Activated CD4-positive, alpha-beta T cell treated with anti-CD3 and anti-CD28 coated beads for 36 hours (primary cell): ENCODE measurements around the gene GRM5. TPM values are rescaled to one million over a fixed set of nuclear protein-coding genes. Genes with fewer than 3 reads are reported as not detected.

ENCODE experiments used
- ATAC-seq: fragments of 200-7000 bp; cut with Tn5 transposase; one replicate; pipeline ENCODE4 v1.10.0; 2021; ENCODE audit warnings: mild to moderate bottlenecking, moderate library complexity
- CTCF ChIA-PET: fragments of 350-600 bp; sonication (Branson Sonifier 250); formaldehyde crosslinking; loops from one replicate; lab custom pipeline; 2021; ENCODE audit warnings: antibody characterized with exemption; lab: Charles Lee
- POLR2A ChIA-PET: fragments of 350-600 bp; sonication (Branson Sonifier 250); formaldehyde crosslinking; loops from one replicate; lab custom pipeline; 2021; ENCODE audit warnings: antibody characterized with exemption, inconsistent platforms; lab: Charles Lee
- DNase-seq: peaks from one replicate; pipeline ENCODE4 v3.0.0-alpha.2; 2020
- H3K27ac Mint-ChIP-seq: one replicate; pipeline ENCODE4 v1.8.0; 2021; ENCODE audit warnings: mixed read lengths
- H3K27me3 Mint-ChIP-seq: one replicate; pipeline ENCODE4 v1.8.0; 2021; ENCODE audit warnings: mixed read lengths
- H3K36me3 Mint-ChIP-seq: one replicate; pipeline ENCODE4 v1.8.0; 2021; ENCODE audit warnings: low read depth, mixed read lengths
- H3K4me1 Mint-ChIP-seq: one replicate; pipeline ENCODE4 v1.8.0; 2021; ENCODE audit warnings: mixed read lengths
- H3K4me3 Mint-ChIP-seq: one replicate; pipeline ENCODE4 v1.8.0; 2021; ENCODE audit warnings: mild to moderate bottlenecking, moderate library complexity, mixed read lengths
- H3K9me3 Mint-ChIP-seq: one replicate; pipeline ENCODE4 v1.8.0; 2021; ENCODE audit warnings: low read depth, mixed read lengths
- intact Hi-C, 2 experiments: fragments of 100-400 bp; cut with DNase I in 1 of 2; cut with micrococcal nuclease in 1 of 2; formaldehyde crosslinking; loops; one replicate each; pipeline versions ENCODE4 v1.14.2 to v1.15.1; 2022 to 2024; cut with DNase I, micrococcal nuclease
- total RNA-seq, 2 experiments: library from RNA; stranded (reverse); gene quantifications; one replicate each; pipeline ENCODE4 v1.2.3, GENCODE V29; 2021

GRM5 gene
- total RNA-seq, 2 experiments from 2014 or later, result not detected

- H3K27me3 Mint-ChIP-seq, result no peaks in the 10 kb centered on the region
- ATAC-seq (no peak), DNase-seq (no peak)
- H3K27ac Mint-ChIP-seq, result no peak overlapping the region
- no peaks in the 10 kb centered on the region for H3K4me1 Mint-ChIP-seq
- POLR2A ChIA-PET, result no interaction called here
- CTCF ChIA-PET, result interaction anchor here (0.7 kb wide), 1 partner anchor 329 kb away, joined by 3 read pairs; no protein-coding TSS in a partner anchor
- no peak overlapping the region for H3K4me3 Mint-ChIP-seq
- H3K36me3 Mint-ChIP-seq, result no peaks in the 10 kb centered on the region
- intact Hi-C loops, result no loop called here
- peaks cover 2% of the 10 kb centered on the region for H3K9me3 Mint-ChIP-seq
Measured at GRCh38 chr11:88827018-88827676, 238.6 kb downstream of the GRM5 start.

DNA sequence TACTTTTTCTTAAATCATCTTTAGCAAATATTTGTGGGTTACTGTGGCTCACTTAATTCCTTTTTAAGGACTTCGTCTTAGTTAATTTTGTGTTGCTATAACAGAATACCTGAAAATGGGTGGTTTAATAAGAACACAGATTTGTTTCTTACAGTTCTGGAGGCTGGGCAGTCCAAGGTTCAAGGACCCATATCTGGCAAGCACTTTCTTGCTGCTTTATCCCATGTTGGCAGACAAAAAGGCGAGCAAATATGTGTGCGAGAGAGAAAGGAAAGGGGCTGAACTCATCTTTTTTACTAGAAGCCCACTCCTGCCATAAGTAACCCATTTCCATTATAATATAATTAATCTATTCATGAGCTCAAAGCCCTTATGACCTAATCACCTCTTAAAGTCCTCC is 246.2 kb downstream of the GRM5 start:
- H3K4me3 Mint-ChIP-seq, result no peak overlapping the region
- no peak overlapping the region for H3K27ac Mint-ChIP-seq
- intact Hi-C loops, result no loop called here
- ChIA-PET POLR2A (no interaction called here), CTCF (no interaction called here)
- H3K9me3 Mint-ChIP-seq, result no peaks in the 10 kb centered on the region
- no peak for DNase-seq
- no peaks in the 10 kb centered on the region for H3K36me3 Mint-ChIP-seq
- H3K4me1 Mint-ChIP-seq, result no peaks in the 10 kb centered on the region
- no peak for ATAC-seq
- H3K27me3 Mint-ChIP-seq, result no peaks in the 10 kb centered on the region

DNA sequence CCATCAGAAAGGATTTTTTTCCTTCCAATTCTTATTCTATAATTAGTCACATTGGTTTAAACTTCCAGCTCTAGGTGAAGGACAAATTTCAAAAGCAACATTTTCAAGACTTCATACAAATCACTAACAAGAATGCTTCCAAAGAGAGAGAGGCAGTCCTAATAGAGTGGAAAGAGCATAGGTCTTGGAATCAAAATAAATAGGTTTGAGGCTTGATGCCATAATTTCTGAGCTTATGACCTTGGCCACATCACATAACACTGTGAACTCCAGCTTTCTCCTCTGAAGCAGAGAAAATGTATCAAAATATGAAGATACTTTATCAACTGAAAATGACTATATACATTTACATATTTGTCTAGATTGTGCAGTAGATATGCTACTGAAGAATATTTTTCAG is 246.8 kb downstream of the GRM5 start:
- H3K27me3 Mint-ChIP-seq, result no peaks in the 10 kb centered on the region
- no peaks in the 10 kb centered on the region for H3K9me3 Mint-ChIP-seq
- DNase-seq, result no peak
- intact Hi-C loops, result no loop called here
- H3K27ac Mint-ChIP-seq, result no peak overlapping the region
- ChIA-PET POLR2A (no interaction called here), CTCF (no interaction called here)
- no peak for ATAC-seq
- H3K36me3 Mint-ChIP-seq, result no peaks in the 10 kb centered on the region
- no peaks in the 10 kb centered on the region for H3K4me1 Mint-ChIP-seq
- H3K4me3 Mint-ChIP-seq, result no peak overlapping the region

- no peak for DNase-seq
- Mint-ChIP-seq H3K27me3 (no peaks in the 10 kb centered on the region), H3K4me1 (peaks cover 5% of the 10 kb centered on the region), H3K36me3 (no peaks in the 10 kb centered on the region), H3K27ac (no peak overlapping the region), H3K9me3 (no peaks in the 10 kb centered on the region), H3K4me3 (no peak overlapping the region)
- ChIA-PET CTCF (no interaction called here), POLR2A (no interaction called here)
- intact Hi-C loops, result no loop called here
- no peak for ATAC-seq
Measured at GRCh38 chr11:88815505-88815904, 250.3 kb downstream of the GRM5 start.

GRCh38 chr11:88814076-88814475 is 251.7 kb downstream of the GRM5 start:
- ChIA-PET POLR2A (no interaction called here), CTCF (no interaction called here)
- intact Hi-C loops, result no loop called here
- peaks cover 5% of the 10 kb centered on the region for H3K4me1 Mint-ChIP-seq
- H3K4me3 Mint-ChIP-seq, result no peak overlapping the region
- no peak overlapping the region for H3K27ac Mint-ChIP-seq
- DNase-seq (no peak), ATAC-seq (no peak)
- H3K36me3 Mint-ChIP-seq, result no peaks in the 10 kb centered on the region
- H3K9me3 Mint-ChIP-seq, result no peaks in the 10 kb centered on the region
- H3K27me3 Mint-ChIP-seq, result no peaks in the 10 kb centered on the region

- H3K4me1 Mint-ChIP-seq, result peaks cover 5% of the 10 kb centered on the region
- ChIA-PET CTCF (no interaction called here), POLR2A (no interaction called here)
- H3K27ac Mint-ChIP-seq, result no peak overlapping the region
- H3K36me3 Mint-ChIP-seq, result no peaks in the 10 kb centered on the region
- intact Hi-C loops, result no loop called here
- no peaks in the 10 kb centered on the region for H3K9me3 Mint-ChIP-seq
- no peaks in the 10 kb centered on the region for H3K27me3 Mint-ChIP-seq
- DNase-seq (no peak), ATAC-seq (peak; percentile 60)
- no peak overlapping the region for H3K4me3 Mint-ChIP-seq
Measured at GRCh38 chr11:88813233-88813915, 252.4 kb downstream of the GRM5 start.

- no peak for DNase-seq
- no peak overlapping the region for H3K4me3 Mint-ChIP-seq
- H3K4me1 Mint-ChIP-seq, result peaks cover 5% of the 10 kb centered on the region
- no peaks in the 10 kb centered on the region for H3K9me3 Mint-ChIP-seq
- no peaks in the 10 kb centered on the region for H3K36me3 Mint-ChIP-seq
- ATAC-seq, result no peak
- H3K27me3 Mint-ChIP-seq, result no peaks in the 10 kb centered on the region
- H3K27ac Mint-ChIP-seq, result no peak overlapping the region
- CTCF ChIA-PET, result no interaction called here
- intact Hi-C loops, result no loop called here
- POLR2A ChIA-PET, result no interaction called here
Measured at GRCh38 chr11:88810420-88811097, 255.2 kb downstream of the GRM5 start.

GRCh38 chr11:88809126-88809525 is 256.7 kb downstream of the GRM5 start:
- intact Hi-C loops, result no loop called here
- ChIA-PET POLR2A (no interaction called here), CTCF (interaction anchor here (0.7 kb wide), 1 partner anchor 733 kb away, joined by 3 read pairs; no protein-coding TSS in a partner anchor)
- Mint-ChIP-seq H3K27me3 (no peaks in the 10 kb centered on the region), H3K4me1 (peaks cover 5% of the 10 kb centered on the region), H3K4me3 (no peak overlapping the region), H3K36me3 (no peaks in the 10 kb centered on the region), H3K9me3 (no peaks in the 10 kb centered on the region), H3K27ac (no peak overlapping the region)
- DNase-seq (no peak), ATAC-seq (no peak)

DNA sequence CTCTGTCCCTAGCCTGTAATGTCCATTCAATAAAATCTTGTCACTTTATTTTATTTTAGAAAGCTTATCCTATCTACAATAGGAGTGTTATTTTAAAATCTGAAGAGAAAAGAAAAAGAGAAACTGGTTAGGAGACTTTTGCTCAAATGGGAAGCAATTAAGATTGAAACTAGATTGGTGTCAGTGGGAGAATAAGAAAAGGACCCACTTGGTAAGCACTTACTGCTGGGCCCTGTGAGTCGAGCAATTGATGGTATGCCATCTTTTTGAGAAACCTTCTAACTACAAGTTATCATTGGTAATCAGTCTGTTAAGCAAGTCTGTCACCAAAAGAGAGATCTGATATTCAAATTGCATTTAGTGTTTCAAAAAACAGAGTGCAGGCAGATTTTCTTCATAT is 258.4 kb downstream of the GRM5 start:
- H3K27me3 Mint-ChIP-seq, result no peaks in the 10 kb centered on the region
- CTCF ChIA-PET, result no interaction called here
- POLR2A ChIA-PET, result no interaction called here

GRCh38 chr11:88806410-88806809 is 259.4 kb downstream of the GRM5 start:
- Mint-ChIP-seq H3K27me3 (no peaks in the 10 kb centered on the region), H3K4me1 (peaks cover 5% of the 10 kb centered on the region), H3K4me3 (no peak overlapping the region), H3K27ac (no peak overlapping the region), H3K36me3 (no peaks in the 10 kb centered on the region), H3K9me3 (no peaks in the 10 kb centered on the region)
- ChIA-PET CTCF (no interaction called here), POLR2A (no interaction called here)
- no peak for ATAC-seq
- no peak for DNase-seq
- intact Hi-C loops, result no loop called here

More for the DNA sequence above, 258.4 kb downstream of the GRM5 start:
- intact Hi-C loops, result no loop called here
- Mint-ChIP-seq H3K27ac (no peak overlapping the region), H3K4me3 (no peak overlapping the region), H3K36me3 (no peaks in the 10 kb centered on the region), H3K4me1 (no peaks in the 10 kb centered on the region), H3K9me3 (no peaks in the 10 kb centered on the region)
- DNase-seq (no peak), ATAC-seq (no peak)

GRCh38 chr11:88801484-88802123 is 264.2 kb downstream of the GRM5 start:
- ATAC-seq (no peak), DNase-seq (no peak)
- H3K4me1 Mint-ChIP-seq, result peaks cover 6% of the 10 kb centered on the region
- no peak overlapping the region for H3K4me3 Mint-ChIP-seq
- no peaks in the 10 kb centered on the region for H3K27me3 Mint-ChIP-seq
- CTCF ChIA-PET, result no interaction called here
- H3K9me3 Mint-ChIP-seq, result no peaks in the 10 kb centered on the region
- POLR2A ChIA-PET, result no interaction called here
- H3K27ac Mint-ChIP-seq, result no peak overlapping the region
- intact Hi-C loops, result no loop called here
- H3K36me3 Mint-ChIP-seq, result no peaks in the 10 kb centered on the region
